ENCODE results near the gene CD200R1L. TPM values are rescaled to one million over a fixed set of nuclear protein-coding genes. Genes with fewer than 3 reads are reported as not detected.

CD200R1L gene
- total RNA-seq, 1 experiment from 2014 or later: not detected

- Histone ChIP-seq H3K79me1 (ENCODE audit: insufficient read depth, low read depth, low read length, poor library complexity, severe bottlenecking) (no peaks in the 10 kb centered on the region), H2BK120ac (ENCODE audit: low read depth, low read length, poor library complexity, severe bottlenecking) (no peak overlapping the region), H3K4ac (ENCODE audit: low read depth, low read length) (no peak overlapping the region), H2BK15ac (ENCODE audit: low read depth, low read length) (no peak overlapping the region), H2BK5ac (ENCODE audit: insufficient read length, low read length) (no peak overlapping the region), H3T11ph (ENCODE audit: low read length) (no peak overlapping the region), H4K8ac (replicated peaks; ENCODE audit: insufficient read length, low read depth, low read length) (no peak overlapping the region), H2BK12ac (ENCODE audit: insufficient read length, low read depth, low read length) (no peak overlapping the region), H3K4me1 (ENCODE audit: insufficient read depth, low read length) (no peaks in the 10 kb centered on the region; the same call in 1 of the 2 replicates), H3K23me2 (ENCODE audit: insufficient read length, low read depth, low read length, poor library complexity, severe bottlenecking) (no peaks in the 10 kb centered on the region), H4K20me1 (ENCODE audit: control insufficient read depth, insufficient read depth, insufficient read length) (no peaks in the 10 kb centered on the region), H3K14ac (ENCODE audit: insufficient read depth, low read length) (no peak overlapping the region), H3K56ac (ENCODE audit: insufficient read length, low read depth, low read length) (no peak overlapping the region), H2AFZ (ENCODE audit: low read length) (no peak overlapping the region), H2AK5ac (ENCODE audit: insufficient read length, low read length) (no peak overlapping the region), H3K4me2 (ENCODE audit: insufficient read depth, insufficient read length, low read length) (no peak overlapping the region), H3K27me3 (ENCODE audit: insufficient read depth, low read length) (no peaks in the 10 kb centered on the region), H3K18ac (ENCODE audit: insufficient read length, low read depth, low read length) (no peak overlapping the region), H3K79me2 (ENCODE audit: insufficient read depth, low read length) (no peaks in the 10 kb centered on the region), H3K23ac (ENCODE audit: insufficient read length, low read depth, low read length) (no peak overlapping the region), H2BK20ac (ENCODE audit: low read depth, low read length, poor library complexity, severe bottlenecking) (no peak overlapping the region), H3K9ac (ENCODE audit: extremely low read depth, insufficient read length, low read length) (no peak overlapping the region), H4K91ac (ENCODE audit: insufficient read length, low read depth, low read length) (no peak overlapping the region), H3K27ac (ENCODE audit: insufficient read length, low read depth, low read length) (no peak overlapping the region), H4K5ac (ENCODE audit: insufficient read length, low read depth, low read length) (no peak overlapping the region), H3K9me3 (ENCODE audit: control insufficient read depth, low read depth, low read length) (no peaks in the 10 kb centered on the region)
- H3K4me3 Mint-ChIP-seq: no peak overlapping the region
- no peaks in the 10 kb centered on the region for H3K27me3 Mint-ChIP-seq (ENCODE audit: low read depth)
- H3K27ac Mint-ChIP-seq: no peak overlapping the region
- no peak for TF ChIP-seq CTCF (conservative IDR thresholded peaks at IDR 0.05)
- peaks cover 8 to 12% of the 10 kb centered on the region in 2 experiments for H3K9me3 Mint-ChIP-seq
- H3K4me1 Mint-ChIP-seq: peaks cover 22 to 23% of the 10 kb centered on the region in 2 experiments
- no peak for DNase-seq
- H3K36me3 Mint-ChIP-seq (ENCODE audit: insufficient read depth in 1 of 3, low read depth in 3 of 3): peaks cover 0 to 9% (median 0%) of the 10 kb centered on the region in 3 experiments; a peak in 3 of 7 replicates
These were observed 28.1 kb upstream of the CD200R1L start for GRCh38 chr3:112874725-112875124.
